Upper lobe of left lung (tissue), 6 donors: ENCODE data around the gene SIX5. TPM values are rescaled to one million over a fixed set of nuclear protein-coding genes. Genes with fewer than 3 reads are reported as not detected.

ENCODE experiments used
- ATAC-seq, 2 donors: fragments of 200-7000 bp; cut with Tn5 transposase; one replicate each; pipeline ENCODE4 v1.9.1; 2022; ENCODE audit warnings: mild to moderate bottlenecking in 2 of 2, moderate library complexity in 2 of 2; ENCODE audit not compliant: low FRiP score in 2 of 2
- DNase-seq, 2 donors: peaks; one replicate each; pipeline ENCODE4 v3.0.0-alpha.2; 2019 to 2020
- H3K27ac ChIP-seq, 4 donors: fragments of 200-600 bp; sonication (generic); one replicate each; pipeline ENCODE4 v1.5.1; 2016 to 2019
- H3K27me3 ChIP-seq, 4 donors: fragments of 200-600 bp; sonication (generic); one replicate each; pipeline ENCODE4 v1.5.1; 2017 to 2019
- H3K36me3 ChIP-seq, 4 donors: fragments of 200-600 bp; sonication (generic); one replicate each; pipeline ENCODE4 v1.5.1; 2016 to 2019
- H3K4me1 ChIP-seq, 4 donors: fragments of 200-600 bp; sonication (generic); one replicate each; pipeline ENCODE4 v1.5.1; 2018 to 2019
- H3K4me3 ChIP-seq, 4 donors: fragments of 200-600 bp; sonication (generic); one replicate each; pipeline ENCODE4 v1.5.1; 2017 to 2019; ENCODE audit warnings: mild to moderate bottlenecking in 2 of 4, moderate library complexity in 1 of 4
- H3K9me3 ChIP-seq, 4 donors: fragments of 200-600 bp; sonication (generic); one replicate each; pipeline ENCODE4 v1.5.1; 2018 to 2019
- CTCF ChIP-seq, 6 experiments: fragments of 450-650 bp in 4 of 6; fragments of 200-600 bp in 2 of 6; sonication (generic) in 2 of 6; IDR thresholded peaks; one replicate each; pipeline ENCODE4 v1.5.1; 2016 to 2019; ENCODE audit warnings: antibody characterized with exemption in 6 of 6
- EP300 ChIP-seq, 4 donors: sonication (generic); formaldehyde crosslinking; IDR thresholded peaks; one replicate each; pipeline ENCODE4 v1.5.1; 2017; ENCODE audit warnings: antibody characterized with exemption in 4 of 4, control low read depth in 2 of 4
- POLR2A ChIP-seq, 4 donors: fragments of 450-650 bp; IDR thresholded peaks; one replicate each; pipeline ENCODE4 v1.5.1; 2016 to 2017; ENCODE audit warnings: antibody characterized with exemption in 4 of 4, mild to moderate bottlenecking in 2 of 4
- POLR2AphosphoS5 ChIP-seq, 2 donors: sonication (generic); formaldehyde crosslinking; IDR thresholded peaks; one replicate each; pipeline ENCODE4 v1.5.1; 2017; ENCODE audit warnings: antibody characterized with exemption in 2 of 2
- WGBS, 2 donors: methylation state at CpG; one replicate each; pipeline ENCODE4 v1.1.5; 2017 to 2018; 5-methylcytosine and 5-hydroxymethylcytosine counted together
- total RNA-seq, 6 donors: library from RNA; depleted of rRNA in 4 of 6; stranded (reverse); fragments of >200 nt in 4 of 6; gene quantifications; one replicate each; pipeline versions ENCODE4 v1.1.0 to v1.2.1, GENCODE V29; 2016 to 2021
- donor health status: DM: no; HTN: no; CAD: no; lungs with moderate emphysema.
- donor health status: DM: no; HTN: yes; CAD: no; lungs with severe emphysema.

Gene SIX5
- total RNA-seq, 6 donors from 2014 or later: 6.2 to 36.7 (median 17.8) TPM

- Histone ChIP-seq H3K9me3 (no peaks in the 10 kb centered on the region), H3K27ac (peak overlapping the region; percentile 90 to 95 (median 94)), H3K4me3 (peak overlapping the region; percentile 44 to 74 (median 61)), H3K27me3 (no peaks in the 10 kb centered on the region), H3K4me1 (peaks cover 16 to 26% (median 19%) of the 10 kb centered on the region in 4 donors), H3K36me3 (peaks cover 0 to 15% (median 9%) of the 10 kb centered on the region in 4 donors)
- DNase-seq (peak; percentile 99), ATAC-seq (peak; percentile 97 to 99)
- WGBS, 2 donors: 1% methylated on average over 38 to 48 of the region's 51 CpGs
- peak in 2 of 4 donors; percentile 22 to 62 for TF ChIP-seq POLR2A (IDR thresholded peaks at IDR 0.05)
- TF ChIP-seq CTCF (IDR thresholded peaks at IDR 0.05): peak in 4 of 6 experiments; percentile 9 to 49 (median 17)
- TF ChIP-seq EP300 (IDR thresholded peaks at IDR 0.05): peak in 1 of 4 donors; percentile 93
- peak; percentile 94 to 96 for TF ChIP-seq POLR2AphosphoS5 (IDR thresholded peaks at IDR 0.05)
These were observed 51.7 kb downstream of the SIX5 start for GRCh38 chr19:45717131-45717982.

GRCh38 chr19:45716359-45717130 lies 52.5 kb downstream of the SIX5 start:
- TF ChIP-seq POLR2A (IDR thresholded peaks at IDR 0.05): peak in 1 of 4 donors; percentile 19
- no peak for TF ChIP-seq CTCF (IDR thresholded peaks at IDR 0.05)
- no peak for TF ChIP-seq EP300 (IDR thresholded peaks at IDR 0.05)
- H3K36me3 ChIP-seq: peaks cover 0 to 18% (median 17%) of the 10 kb centered on the region in 4 donors
- H3K9me3 ChIP-seq: no peaks in the 10 kb centered on the region
- peak overlapping the region; percentile 44 to 74 (median 61) for H3K4me3 ChIP-seq
- WGBS, 2 donors: 2% methylated on average over 21 to 24 of the region's 24 CpGs
- H3K27ac ChIP-seq: peak overlapping the region; percentile 50 to 95 (median 94)
- no peak for ATAC-seq
- H3K4me1 ChIP-seq: peaks cover 16 to 26% (median 17%) of the 10 kb centered on the region in 4 donors
- H3K27me3 ChIP-seq: no peaks in the 10 kb centered on the region
- peak in 1 of 2 donors; percentile 44 for DNase-seq

GRCh38 chr19:45715139-45715538 lies 53.9 kb downstream of the SIX5 start:
- Histone ChIP-seq H3K4me1 (peaks cover 16 to 17% (median 17%) of the 10 kb centered on the region in 4 donors), H3K36me3 (peaks cover 4 to 27% (median 21%) of the 10 kb centered on the region in 4 donors), H3K27me3 (no peaks in the 10 kb centered on the region), H3K27ac (no peak overlapping the region), H3K4me3 (no peak overlapping the region), H3K9me3 (no peaks in the 10 kb centered on the region)
- TF ChIP-seq EP300 (IDR thresholded peaks at IDR 0.05) (no peak), POLR2A (IDR thresholded peaks at IDR 0.05) (no peak), CTCF (IDR thresholded peaks at IDR 0.05) (no peak), POLR2AphosphoS5 (IDR thresholded peaks at IDR 0.05) (no peak)
- DNase-seq (no peak), ATAC-seq (no peak)
- 94 to 98% methylated on average over 3 of the region's 3 CpGs for WGBS, 2 donors

Other genes with a start within 250 kb of the SIX5 start
- 10 to 100 TPM in 5 of 6 donors, 1 to 10 TPM in 1; 9.9 to 14.3 (median 12.7) TPM for gene OPA3, start 184.4 kb downstream of the SIX5 start, total RNA-seq
- gene GPR4, start 167.0 kb downstream of the SIX5 start, total RNA-seq: 10 to 100 TPM in 2 of 6 donors, 1 to 10 TPM in 4; 1.0 to 22.1 (median 6.8) TPM
- 10 to 100 TPM; 34.1 to 70.2 (median 48.2) TPM for gene EML2, start 129.9 kb downstream of the SIX5 start, total RNA-seq
- gene GIPR, start 101.0 kb downstream of the SIX5 start, total RNA-seq: 10 to 100 TPM in 1 of 6 donors, 1 to 10 TPM in 5; 2.9 to 17.8 (median 6.0) TPM
- gene SNRPD2, start 77.3 kb downstream of the SIX5 start, total RNA-seq: 100 to 1,000 TPM in 5 of 6 donors, 10 to 100 TPM in 1; 58.7 to 261 (median 161) TPM
- gene QPCTL, start 76.6 kb downstream of the SIX5 start, total RNA-seq: 10 to 100 TPM in 3 of 6 donors, 1 to 10 TPM in 3; 7.1 to 18.3 (median 10.1) TPM
- 10 to 100 TPM; 12.0 to 21.1 (median 20.6) TPM for gene FBXO46, start 38.4 kb downstream of the SIX5 start, total RNA-seq
- gene MEIOSIN, start 35.8 kb downstream of the SIX5 start, total RNA-seq: not detected
- 100 to 1,000 TPM in 1 of 6 donors, 10 to 100 TPM in 5; 24.2 to 192 (median 43.8) TPM for gene DMPK, start 13.2 kb upstream of the SIX5 start, total RNA-seq
- 100 to 1,000 TPM in 1 of 6 donors, 10 to 100 TPM in 5; 29.4 to 109 (median 57.4) TPM for gene DMWD, start 23.6 kb upstream of the SIX5 start, total RNA-seq
- gene RSPH6A, start 46.1 kb upstream of the SIX5 start, total RNA-seq: 1 to 10 TPM in 1 of 6 donors, under 1 TPM in 3, not detected in 2; 0.15 to 5.2 (median 0.32) TPM
- 100 to 1,000 TPM in 2 of 6 donors, 10 to 100 TPM in 4; 35.0 to 345 (median 76.0) TPM for gene SYMPK, start 93.9 kb upstream of the SIX5 start, total RNA-seq
- 1 to 10 TPM in 1 of 6 donors, under 1 TPM in 2, not detected in 3; 0.46 to 1.2 (median 0.46) TPM for gene FOXA3, start 95.1 kb upstream of the SIX5 start, total RNA-seq
- 10 to 100 TPM; 23.2 to 36.5 (median 30.5) TPM for gene IRF2BP1, start 116.9 kb upstream of the SIX5 start, total RNA-seq
- 10 to 100 TPM in 2 of 6 donors, 1 to 10 TPM in 4; 2.3 to 13.6 (median 9.2) TPM for gene MYPOP, start 133.4 kb upstream of the SIX5 start, total RNA-seq
- not detected for gene NANOS2, start 145.5 kb upstream of the SIX5 start, total RNA-seq
- gene NOVA2, start 204.6 kb upstream of the SIX5 start, total RNA-seq: 10 to 100 TPM in 4 of 6 donors, 1 to 10 TPM in 2; 4.7 to 19.0 (median 13.9) TPM
- gene CCDC61, start 226.2 kb upstream of the SIX5 start, total RNA-seq: 10 to 100 TPM in 5 of 6 donors, 1 to 10 TPM in 1; 5.9 to 28.3 (median 20.3) TPM